ENCODE data around the gene HCCS.
A peak's percentile ranks its signal among the peaks of the same experiment; 100 is the strongest.

The HCCS gene

GRCh38 chrX:11124112-11124511 lies 13.0 kb downstream of the HCCS start:
- DNase-seq, result no peak

DNA sequence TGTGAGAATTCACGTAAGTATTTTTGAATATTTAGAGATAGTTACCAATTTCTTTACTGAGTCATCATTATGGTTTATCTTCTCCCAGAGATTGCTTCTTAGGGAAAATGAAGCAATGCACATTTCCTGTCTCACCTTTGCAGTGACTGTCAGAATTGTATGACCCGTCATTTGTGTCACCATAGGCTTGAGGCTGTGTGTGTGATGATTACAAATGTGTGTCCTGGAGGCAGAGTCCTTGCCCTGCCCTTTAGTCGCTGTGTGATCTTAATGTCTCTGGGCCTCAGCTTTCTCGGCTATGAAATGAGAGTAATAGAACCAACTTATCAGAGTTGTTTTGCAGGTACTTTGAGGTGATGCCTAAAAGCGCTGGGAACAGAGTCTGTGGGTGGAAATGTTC lies 13.9 kb downstream of the HCCS start:
- no peak for DNase-seq

- no peak for DNase-seq
Observed at GRCh38 chrX:11129534-11130105, 18.5 kb downstream of the HCCS start.

DNA sequence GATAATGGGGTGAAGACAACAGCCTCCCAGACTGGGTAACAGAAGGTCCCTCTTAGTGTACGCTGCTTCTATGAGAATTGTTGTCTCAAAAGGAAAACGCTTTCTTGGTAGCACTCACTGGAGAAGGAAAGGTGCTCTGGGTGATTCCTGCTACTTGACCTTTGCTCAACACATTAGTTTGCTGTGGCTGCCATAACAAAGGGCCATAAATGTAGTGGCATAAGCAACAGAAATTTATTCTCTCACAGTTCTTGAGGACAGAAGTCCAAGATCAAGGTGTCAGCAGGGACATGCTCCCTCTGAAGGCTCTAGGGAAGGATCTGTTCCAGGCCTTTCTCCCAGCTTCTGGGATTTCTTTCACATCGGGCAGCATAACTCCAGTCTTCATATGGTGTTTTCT lies 19.0 kb downstream of the HCCS start:
- DNase-seq, result no peak

- no peak for DNase-seq
Observed at GRCh38 chrX:11131146-11131545, 20.0 kb downstream of the HCCS start.

- DNase-seq, result no peak
Observed at GRCh38 chrX:11135564-11136185, 24.5 kb downstream of the HCCS start.

DNA sequence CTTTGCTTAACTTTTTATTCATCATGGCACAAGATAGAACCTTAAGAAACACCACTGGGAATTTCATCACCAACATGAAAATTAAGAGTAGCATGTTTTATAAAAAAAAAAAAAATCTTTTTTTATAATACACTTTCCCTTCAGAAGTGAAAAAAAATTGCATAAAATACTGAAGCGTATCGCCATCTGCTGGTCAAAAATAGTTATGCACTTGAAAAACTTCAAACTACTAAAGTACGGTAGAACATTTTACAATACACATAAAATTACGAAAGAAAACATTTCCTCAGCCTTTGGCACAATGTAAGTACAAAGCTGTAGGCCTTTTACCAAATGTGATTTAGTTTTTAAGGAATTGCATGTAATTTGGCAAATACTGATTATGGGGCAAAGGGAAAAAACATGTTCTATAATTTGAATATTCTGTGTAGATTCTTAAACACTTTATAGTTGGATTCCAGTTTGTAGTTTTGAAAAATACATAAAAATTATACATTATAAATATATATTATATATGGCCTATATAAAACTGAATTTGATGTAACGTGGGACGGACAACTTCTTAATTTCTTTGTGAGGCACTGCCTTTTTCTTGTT lies 26.5 kb downstream of the HCCS start:
- no peak for DNase-seq

DNA sequence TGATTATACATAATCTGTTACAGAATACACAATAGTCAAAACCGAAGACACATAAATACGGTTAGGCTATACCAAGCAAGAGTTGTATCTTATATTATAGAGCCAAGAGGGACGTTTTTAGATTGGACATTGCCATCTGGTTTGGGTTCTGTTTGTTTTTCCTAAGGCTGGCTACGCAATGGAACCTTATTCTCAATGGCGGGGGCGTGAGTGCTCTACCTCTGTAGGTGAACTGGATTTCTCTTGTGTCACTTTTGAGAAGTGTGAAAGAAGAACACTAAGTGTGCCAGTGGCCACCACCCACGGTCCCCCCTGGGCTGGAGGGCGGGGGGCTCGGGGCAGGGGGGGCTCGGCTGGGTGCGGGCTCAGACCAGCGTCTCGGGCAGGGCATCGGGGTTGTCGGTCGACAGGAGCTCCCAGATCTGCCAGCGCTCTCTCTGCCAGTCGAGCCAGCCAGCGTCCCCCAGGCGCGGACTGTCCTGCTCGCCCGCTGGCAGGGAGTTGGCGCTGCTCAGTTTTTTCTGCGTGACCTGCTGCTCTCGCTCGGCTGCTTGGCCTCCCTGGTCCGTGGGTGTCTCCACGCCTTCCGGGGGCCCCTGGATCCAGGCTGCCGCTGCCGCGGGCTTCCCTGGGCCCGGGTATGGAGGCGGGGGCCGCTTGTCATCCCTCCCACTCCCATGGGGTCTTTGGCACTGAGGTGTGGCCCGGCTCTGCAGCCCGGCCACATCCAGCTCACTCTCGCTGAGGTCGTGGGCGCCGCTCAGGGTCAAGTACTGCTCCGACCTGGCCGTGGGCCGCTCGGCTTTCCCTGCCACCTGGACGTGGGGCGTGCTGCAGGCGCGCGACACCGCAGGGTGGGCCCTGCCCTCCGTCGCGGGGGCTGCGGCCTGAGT lies 27.6 kb downstream of the HCCS start:
- no peak for DNase-seq

- peak; percentile 58 to 66 for DNase-seq
Observed at GRCh38 chrX:11143931-11144678, 33.0 kb downstream of the HCCS start.

DNA sequence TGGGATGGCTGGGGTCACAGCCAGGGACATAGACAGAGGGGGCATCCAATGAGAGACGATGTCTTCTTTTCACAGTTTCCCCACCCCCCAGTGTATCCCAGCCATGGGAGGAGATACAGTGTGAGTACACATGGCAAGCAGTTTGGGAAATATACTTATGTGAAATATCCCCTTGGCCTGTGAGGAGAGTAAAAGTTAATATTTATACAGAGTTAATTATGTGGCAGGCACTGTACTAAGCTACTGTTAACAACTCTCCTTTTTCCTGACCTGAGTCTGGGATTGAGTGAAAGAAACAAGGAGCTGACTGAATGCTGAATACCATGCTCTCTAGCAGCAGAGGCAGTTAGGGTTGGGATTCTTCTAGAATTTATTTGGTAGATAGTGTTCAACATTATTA lies 35.3 kb downstream of the HCCS start:
- no peak for DNase-seq

GRCh38 chrX:11148401-11148800 lies 37.3 kb downstream of the HCCS start:
- no peak for DNase-seq

DNA sequence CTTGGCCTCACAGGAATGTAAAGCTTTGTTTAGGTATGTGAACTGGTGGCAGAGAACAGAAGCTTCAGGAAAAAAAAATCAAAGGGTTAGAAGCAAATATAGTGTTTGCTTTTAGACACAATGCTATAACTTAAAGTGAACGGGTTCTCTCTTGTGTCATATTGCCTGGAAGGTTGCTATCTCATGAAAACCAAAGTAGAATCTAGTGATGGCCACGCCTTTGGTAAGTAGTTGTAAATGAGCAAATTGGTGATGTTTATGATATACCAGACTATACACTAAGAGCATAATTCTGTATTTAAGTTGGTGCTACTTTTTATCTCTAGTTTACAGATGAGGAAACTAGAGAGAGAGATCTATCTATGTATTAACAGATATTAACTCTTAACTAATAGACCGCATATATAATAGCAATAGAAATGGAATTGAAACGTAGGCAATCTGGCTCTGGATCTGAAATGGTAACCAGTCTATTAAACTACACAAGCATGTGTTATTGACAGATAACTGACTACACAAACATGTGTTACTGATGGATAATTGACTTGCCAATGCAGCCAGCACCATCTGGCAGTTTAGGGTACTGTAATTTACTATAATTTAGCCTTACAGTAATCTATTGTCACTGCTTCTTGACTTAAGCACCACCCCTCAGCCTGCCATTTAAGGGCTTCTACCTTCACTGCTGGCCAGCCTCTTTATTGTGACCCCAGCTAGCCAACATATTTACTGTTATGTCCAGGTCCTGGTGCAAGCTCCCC lies 40.8 kb downstream of the HCCS start:
- peak; percentile 6 to 13 for DNase-seq

GRCh38 chrX:11159149-11159548 lies 48.0 kb downstream of the HCCS start:
- DNase-seq, result no peak

DNA sequence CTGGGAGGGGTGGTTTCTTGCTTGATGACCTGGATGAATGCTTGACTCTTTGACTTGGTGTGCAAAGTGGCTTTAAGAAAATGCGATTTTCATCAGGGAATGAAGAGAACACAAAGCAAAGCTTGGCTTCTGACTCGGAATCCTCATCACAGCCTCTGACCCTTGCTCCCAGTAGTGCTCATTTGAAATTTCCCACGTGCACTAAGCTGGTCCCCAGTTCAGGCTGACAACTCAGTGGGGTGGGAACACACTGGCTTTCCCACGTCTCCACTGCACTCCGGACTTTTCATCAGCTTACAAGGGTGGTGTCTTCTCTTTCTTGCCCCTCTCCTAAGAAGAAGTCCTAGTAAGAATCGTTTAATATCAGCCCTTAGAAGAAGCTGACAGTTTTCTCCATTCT lies 53.3 kb downstream of the HCCS start:
- no peak for DNase-seq

DNA sequence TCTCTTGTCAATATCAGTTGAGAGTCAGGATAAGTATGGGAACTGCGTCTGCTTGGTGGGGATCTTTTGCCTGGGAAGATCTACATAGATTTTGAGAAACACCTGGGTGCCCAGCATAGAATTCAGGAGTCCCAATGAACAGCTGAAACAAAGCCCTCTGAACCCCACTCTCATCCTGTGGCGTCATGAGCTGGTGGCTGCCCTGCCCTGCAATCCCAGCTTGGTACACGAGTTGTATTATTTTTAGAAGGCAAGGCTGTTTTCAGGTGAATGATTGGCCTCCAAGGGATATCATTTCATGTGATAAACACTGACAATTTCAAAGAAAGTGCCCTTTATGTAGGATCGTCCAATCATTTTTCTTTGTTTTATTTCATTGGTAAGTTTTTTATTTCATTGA lies 60.8 kb downstream of the HCCS start:
- no peak for DNase-seq

DNA sequence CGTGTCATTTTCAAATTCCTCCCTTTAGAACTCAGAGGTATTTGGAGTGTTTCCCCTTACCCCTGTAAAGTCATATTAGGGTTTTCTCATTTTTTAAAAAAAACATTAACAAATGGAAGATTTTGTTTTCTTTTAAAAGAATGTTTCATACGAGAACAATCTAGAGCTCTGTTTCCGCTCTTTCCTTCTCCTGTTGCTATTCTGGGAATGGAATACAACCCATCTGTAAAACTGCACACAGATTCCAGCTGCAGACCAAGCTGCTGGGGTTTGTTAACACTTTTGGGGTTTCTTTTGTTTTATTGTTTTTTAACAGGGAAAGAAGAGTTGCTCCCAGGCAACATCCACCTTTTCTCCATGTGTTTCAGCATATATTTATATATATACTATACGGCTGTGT lies 61.3 kb downstream of the HCCS start:
- DNase-seq, result no peak

All from NCI-H1930 (cell line).